A204.1 (cell line): ENCODE results near the gene RFC5.
"Not testable (repeated sequence)": the region's sequence is repeated elsewhere in the genome, so short reads cannot be mapped to it uniquely, and the experiment has no call there.

Experiments
- FAIRE-seq: peaks from 2 replicates; lab custom pipeline; 2012; peaks lifted over from hg19 to GRCh38; lab: Jason Lieb, UNC

Gene RFC5, protein sequence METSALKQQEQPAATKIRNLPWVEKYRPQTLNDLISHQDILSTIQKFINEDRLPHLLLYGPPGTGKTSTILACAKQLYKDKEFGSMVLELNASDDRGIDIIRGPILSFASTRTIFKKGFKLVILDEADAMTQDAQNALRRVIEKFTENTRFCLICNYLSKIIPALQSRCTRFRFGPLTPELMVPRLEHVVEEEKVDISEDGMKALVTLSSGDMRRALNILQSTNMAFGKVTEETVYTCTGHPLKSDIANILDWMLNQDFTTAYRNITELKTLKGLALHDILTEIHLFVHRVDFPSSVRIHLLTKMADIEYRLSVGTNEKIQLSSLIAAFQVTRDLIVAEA

DNA sequence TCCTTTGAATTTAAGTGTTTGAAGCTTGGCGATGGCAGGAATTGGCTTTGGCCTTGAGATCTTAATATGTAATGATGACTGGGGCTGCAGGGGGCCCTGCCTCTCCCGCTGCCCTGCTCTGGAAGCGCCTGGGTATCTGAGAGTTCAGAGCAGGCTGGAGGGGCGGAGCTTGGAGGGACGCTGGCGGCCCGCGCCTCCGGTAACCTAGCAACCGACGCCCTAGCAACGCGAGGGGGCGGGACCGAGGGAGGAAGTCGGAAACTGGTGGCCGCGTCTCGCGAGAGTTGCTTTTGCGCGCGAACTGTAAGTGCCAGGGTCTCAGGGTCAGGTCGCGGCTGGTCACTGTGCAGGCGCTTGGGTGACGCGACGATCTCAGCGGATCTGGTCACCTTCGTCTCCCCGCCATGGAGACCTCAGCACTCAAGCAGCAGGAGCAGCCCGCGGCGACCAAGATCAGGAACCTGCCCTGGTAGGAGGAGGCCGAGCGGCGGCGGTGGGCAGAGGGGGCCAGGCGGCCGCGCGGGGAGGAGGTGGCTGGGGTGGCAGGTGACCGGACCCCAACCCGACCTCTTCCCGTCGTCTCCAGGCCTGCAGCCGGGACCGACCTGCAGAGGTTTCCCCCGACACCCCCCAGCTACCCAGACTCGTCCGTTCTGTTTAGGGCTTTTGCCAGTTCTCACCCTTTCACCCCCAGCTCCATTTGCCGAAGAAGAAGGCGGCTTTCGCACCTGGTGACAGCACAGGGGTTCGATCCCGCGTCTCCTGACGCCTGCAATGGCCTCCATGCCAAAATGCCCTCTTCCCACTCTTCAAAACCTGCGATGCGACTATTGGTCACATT is at the start of gene RFC5:
Gene RFC5, plus strand, starts transcription at position 280 of the 841 bp plus-strand sequence. Its CDS starts 125 bp downstream, at position 405.
- FAIRE-seq = peak; percentile 37

DNA sequence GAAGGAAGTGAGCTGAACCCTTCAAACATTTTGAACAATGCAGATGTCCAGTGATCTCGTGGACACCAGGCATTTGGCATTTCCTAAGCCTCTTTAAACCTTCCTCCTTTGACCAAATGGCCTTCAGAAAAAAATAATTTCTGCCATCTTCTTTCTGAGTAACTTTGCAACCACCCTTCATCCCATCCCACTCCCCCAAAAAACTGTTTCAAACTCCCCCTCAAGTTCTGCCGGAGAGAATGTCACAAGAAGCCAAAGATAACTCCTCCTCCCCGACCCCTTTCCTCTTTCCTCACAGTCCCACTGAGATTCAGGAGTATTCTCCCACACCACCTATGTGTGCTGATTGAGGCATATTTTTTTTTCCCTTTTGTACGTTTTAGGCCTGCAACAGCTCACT is 49.5 kb upstream of the RFC5 start:
- no peak for FAIRE-seq

DNA sequence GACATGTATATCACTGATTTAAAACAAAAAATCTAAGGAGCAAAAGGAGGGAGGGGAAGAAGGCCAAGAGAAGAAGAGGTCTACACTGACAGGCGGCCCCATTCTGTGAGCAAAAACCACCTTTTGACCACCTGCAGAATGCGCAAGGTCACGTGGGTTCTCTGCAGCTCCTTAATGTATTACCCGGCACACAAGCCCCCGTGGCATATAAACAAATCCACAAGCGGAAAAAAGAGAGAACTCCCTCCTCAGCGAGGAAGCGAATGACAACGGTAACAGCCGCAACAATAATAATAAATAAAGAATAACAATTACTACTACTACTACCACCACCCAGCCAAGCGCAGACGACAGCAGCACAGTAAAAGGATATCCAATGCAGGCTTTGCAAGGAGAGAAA is 49.0 kb upstream of the RFC5 start:
- FAIRE-seq = no peak

DNA sequence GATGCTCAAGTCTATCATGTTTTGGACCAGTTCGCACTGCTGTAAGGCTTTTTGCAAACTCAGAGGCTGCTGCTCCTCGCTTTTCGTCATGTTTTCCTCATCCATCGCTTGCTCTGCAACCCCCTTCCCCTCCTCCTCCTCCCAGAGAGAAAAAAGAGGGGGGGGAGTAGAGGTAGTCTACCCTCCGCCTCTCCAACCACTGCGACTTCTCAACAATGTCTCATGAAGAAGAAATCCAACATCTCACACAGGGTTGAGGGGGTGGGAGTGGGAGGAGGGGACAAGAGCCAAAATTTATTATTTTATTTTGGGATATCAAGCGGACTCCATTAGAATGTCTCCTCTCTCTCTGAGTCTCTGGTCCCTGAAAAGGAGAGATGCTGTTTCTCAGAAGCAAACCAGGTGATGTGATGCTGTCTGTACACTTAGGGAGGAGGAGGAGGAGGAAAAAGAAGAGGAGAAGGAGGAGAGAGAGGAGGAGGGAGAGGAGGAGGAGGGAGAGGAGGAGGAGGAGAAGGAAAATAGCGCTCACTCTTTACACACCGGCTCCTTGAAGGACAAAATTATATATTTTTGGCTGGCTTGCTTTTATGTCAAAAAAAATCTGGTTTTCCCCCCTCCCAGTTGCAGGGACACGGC is 48.2 kb upstream of the RFC5 start:
- no peak for FAIRE-seq

DNA sequence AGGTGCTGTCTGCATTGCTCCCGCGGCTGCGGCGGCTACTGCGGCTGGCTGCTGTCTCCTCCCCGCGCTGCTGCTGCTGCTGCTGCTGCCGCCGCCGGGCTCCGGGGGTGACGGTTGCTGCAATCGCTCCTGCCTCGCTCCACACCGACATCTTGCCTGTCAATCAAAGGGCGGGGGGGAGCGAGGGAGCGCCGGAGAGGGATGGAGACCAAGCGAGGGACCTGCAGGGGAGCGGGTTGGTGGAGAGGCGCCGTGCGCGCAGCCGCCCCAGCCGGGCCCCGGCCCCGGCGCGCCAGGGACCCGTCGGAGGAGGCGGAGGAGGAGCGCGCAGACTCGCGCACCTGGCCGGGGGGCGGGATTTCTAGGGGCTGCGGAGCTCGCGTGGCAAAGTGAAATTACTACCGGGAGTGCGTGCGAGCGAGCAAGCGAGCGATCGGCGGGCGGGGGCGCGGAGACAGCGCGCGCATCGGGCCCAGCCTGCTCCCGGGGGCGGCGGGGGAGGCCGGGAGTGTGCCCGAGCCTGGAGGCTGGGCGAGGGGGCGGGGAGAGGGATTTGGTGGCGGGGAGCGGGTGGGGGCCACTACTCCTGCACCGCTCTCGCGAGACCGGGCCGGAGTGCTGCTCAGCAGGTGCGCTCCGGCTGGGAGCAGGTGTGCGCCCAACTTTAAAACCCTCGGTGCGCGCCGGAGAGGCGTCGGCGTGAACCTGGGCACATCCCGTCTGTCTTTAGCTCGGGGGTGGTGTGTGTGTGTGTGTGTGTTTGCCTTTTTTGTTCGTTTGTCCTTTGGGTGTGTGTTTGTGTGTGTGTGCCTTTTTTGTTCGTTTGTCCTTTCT is 47.5 kb upstream of the RFC5 start, which contains the start of gene KSR2:
Gene KSR2, minus strand, starts transcription at position 165 of the 834 bp plus-strand sequence. CDS start 735 bp downstream, outside the sequence.
- FAIRE-seq = no peak

DNA sequence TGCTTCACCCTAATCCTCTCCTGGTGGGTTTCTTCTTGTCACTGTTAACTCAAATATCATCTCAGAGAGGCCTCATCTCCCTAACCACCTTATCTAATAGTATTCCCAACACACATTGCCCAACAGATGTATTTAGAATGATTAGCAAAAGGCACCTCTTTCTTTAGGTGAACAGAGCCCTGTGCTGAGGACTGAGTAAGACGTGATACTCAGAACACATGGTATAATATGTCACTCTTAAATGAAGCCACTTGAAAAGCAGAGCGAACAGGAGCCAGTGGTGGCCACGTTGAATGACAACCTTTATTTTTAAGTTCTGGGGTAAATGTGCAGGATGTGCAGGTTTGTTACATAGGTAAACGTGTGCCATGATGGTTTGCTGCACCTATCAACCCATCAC is 46.2 kb upstream of the RFC5 start:
- FAIRE-seq = no peak

DNA sequence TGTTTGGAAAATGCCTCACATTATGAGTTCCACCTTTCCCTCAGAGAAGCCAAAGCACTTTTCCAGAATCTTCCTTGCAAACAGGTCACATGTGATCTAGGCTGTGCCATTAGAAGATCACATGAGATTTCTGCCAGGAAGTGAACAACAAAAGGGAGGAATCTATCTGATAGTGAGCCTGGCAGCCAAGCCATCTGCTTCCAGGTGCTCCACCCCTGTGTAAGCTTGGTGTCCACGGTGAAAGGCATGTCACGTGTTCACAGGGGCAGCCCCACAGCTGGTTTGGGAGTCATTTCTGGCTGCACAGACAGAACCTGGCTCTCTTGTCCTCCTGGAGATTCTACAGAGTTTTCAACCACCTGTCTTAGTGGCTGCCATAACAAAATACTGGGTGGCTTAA is 44.2 kb upstream of the RFC5 start:
- FAIRE-seq = no peak

DNA sequence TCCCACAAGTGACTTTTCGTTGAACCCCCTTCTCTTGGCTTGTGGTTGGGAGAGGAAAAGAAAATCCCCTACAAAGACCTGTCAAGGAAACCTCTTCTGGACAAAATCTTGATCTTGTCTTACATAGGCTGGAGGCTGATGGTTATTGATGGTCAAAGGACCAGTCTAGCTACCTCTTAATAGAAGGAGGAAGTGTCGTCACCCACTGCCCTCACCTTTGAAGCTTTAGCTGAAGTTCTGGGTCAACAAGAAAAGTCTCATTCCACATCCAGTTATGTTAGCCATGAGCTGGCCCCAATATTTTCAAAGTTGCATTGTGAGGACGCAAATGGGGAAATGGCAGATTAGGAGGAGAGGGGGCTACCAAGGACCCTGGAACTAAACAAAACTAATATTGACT is 41.5 kb upstream of the RFC5 start:
- FAIRE-seq = no peak

DNA sequence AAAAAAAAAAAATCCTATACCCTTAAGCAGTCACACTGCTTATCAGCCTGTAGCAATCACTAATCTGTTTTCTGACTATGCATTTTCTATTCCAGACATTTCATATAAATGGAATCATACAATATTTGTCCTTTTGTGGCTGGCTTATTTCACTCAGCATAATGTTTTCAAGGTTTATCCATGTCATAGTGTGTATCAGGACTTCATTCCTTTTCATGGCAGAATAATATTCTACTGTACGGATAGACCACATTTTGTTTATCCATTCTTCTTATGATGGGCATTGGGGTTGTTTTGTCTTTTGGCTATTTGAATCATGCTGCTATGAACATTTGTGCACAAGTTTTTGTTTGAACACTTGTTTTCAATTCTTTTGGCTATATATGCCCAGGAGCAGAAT is 39.1 kb upstream of the RFC5 start:
- no peak for FAIRE-seq

DNA sequence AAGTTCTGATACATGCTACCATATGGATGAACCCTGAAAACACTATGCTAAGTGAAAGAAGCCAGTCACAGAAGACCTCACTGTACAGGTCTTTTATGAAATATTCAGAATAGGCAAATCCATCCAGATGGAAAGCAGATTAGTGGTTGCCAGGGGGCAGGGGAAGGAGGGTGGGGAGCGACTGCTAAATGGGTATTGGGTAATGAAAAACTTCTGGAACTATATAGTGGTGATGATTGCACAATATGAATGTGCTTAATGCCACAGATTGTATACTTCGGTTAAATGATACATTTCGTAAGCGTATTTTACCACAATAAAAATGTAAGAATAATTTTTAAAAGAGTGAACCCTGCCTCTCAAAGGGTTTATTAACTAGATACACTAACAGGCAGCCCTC is 35.9 kb upstream of the RFC5 start:
- no peak for FAIRE-seq

DNA sequence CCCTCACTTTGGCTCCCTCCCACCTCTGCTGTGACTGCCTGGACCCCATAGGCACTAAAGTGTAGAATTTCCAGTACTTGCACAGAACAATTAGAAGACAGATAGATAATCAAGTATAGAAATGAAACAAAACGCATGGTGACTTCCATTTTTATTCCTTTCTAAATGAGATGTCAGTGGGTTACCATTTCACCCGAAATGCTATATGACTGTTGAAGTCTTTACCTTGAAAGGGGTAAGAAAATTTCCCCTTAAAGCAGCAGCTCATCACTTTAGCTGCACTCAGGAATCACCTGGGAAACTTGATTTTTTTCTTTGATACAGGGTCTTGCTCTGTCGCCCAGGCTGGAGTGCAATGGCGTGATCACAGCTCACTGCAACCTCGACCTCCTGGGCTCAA is 35.2 kb upstream of the RFC5 start:
- FAIRE-seq = no peak

DNA sequence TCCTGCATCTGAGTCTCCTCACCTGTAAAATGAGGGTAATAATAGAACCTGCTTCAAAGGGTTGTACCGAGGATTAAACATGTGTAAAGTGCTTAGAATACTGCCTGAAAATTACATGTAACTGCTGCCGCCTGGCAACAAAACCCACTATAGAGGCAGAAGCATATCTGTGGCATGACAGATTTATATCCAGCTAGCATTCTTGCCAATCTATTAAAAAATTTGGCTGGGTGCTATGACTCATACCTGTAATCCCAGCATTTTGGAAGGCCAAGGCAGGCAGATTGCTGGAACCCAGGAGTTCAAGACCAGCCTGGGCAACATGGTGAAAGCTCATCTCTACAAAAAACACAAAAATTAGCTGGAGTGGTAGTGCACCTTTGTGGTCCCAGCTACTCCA is 31.3 kb upstream of the RFC5 start:
- FAIRE-seq = no peak

DNA sequence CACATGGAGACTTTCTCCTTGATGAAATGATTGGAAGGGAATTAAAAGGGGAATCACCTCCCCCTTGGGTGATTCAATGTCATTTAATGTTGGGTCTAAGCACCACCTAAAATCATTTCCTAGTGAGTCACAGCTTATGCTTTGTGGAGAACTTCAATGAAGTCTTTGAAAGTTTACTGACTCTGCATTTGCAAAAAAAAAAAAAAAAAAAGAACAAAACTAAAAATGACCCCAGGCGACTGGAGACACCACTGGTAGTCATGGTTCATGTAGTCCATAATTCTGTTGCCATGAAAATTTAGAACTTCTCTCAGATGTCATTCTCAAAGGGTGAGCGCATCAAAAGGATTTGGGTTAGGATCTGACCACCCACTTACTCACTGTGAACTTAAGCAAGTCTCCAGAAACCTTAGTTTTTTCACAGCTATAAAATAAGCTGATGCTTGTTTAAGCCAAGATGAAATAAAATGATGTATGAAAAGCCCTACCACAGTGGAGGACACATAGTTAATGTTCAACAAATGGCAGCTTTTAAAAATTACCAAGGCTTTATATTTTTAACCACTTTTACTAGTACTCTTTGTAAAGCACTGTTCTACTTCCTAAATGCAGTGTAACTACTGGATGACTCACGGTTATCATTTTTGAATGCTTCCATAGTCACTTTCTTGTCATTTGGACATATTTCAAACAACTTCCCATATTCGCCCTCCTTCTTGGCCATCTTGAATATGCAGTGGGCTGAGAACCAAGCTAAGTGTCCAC is 29.6 kb upstream of the RFC5 start:
- no peak for FAIRE-seq

DNA sequence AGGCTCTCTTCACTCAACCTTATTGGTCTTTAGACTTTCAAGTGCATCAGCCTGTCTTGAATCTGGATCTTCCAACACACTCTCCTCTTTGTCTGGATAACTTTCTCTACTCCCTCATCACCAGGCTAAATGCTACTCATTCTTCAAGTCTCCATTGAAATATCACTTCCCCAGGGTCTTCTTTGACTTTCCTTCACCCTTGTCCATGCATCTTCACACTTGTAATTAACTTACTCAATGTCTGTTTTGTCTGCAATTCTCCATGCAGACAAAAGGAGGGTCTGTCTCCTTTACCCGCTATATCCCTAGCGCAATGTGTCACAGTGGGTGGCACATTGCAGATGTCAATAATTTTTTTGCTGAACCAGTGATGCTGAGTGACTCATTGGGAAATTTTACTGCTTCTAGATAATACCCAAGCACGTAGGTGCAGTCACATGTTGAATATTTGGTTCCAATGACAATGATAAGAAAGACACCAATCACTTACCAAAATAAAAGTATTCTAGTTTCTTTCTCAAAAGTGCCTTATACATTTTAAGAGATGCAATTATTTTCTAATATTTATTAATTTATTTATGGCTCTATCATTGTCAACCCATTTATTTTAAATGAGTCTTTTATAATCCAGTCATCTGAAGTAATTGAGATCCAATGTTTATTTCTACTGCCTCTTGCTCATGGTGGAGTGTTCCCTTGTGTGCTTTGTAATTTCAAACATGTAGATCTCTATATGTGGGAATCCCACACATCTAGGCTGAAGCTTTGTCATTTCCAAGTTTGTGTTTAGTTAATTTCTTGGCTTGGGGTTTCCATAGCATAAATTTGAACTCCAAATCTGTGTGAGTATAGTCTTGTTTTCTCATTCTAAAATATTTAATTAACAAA is 21.7 kb upstream of the RFC5 start:
- FAIRE-seq = no peak

DNA sequence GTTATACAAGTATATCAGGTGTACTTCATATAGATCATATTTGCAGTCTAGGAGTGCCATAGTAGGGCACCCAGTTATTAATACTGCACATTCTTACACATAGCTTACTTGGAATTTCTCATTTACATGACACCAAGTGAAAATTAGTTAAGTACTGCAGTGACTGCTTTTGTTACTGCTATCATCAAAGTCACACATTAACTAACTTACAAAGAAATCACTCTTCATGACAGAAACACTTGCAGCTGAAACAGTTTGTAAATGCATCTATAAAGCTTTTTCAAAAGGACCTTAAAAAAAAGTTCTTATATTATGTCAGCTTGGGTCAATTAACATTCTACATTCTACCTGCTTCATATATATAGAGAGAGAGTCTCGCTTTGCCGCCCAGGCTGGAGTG is 17.8 kb upstream of the RFC5 start:
- FAIRE-seq = no peak

DNA sequence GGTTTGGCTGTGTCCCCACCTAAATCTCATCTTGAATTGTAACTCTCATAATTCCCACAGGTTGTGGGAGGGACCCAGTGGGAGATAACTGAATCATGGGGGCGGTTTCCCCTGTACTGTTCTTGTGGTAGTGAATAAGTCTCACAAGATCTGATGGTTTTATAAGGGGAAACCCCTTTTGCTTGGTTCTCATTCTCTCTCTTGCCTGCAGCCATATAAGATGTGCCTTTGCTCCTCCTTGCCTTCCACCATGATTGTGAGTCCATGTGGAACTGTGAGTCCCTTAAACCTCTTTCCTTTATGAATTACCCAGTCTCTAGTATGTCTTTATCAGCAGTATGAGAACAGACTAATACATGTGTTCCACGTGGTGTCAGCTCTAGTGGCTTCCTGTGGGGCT is 16.7 kb upstream of the RFC5 start:
- FAIRE-seq = not testable (repeated sequence)

DNA sequence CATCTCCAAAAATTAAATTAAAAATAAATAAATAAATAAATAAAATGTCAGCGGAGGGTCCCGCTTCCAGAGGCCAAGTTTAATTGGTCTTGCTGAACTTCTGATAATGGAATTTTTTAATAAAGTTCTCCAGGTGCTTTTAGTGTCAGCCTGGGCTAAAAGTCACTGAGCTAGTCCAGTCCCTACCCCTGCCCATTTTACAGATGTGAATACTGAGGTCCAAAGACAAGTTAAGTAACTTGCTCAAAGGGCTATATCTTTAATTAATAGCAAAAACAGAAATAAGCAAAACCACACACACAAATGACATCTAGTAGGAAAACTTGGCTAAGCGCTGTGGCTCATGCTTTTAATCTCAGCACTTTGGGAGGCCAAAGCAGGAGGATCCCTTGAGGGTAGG is 5.6 kb upstream of the RFC5 start:
- no peak for FAIRE-seq

DNA sequence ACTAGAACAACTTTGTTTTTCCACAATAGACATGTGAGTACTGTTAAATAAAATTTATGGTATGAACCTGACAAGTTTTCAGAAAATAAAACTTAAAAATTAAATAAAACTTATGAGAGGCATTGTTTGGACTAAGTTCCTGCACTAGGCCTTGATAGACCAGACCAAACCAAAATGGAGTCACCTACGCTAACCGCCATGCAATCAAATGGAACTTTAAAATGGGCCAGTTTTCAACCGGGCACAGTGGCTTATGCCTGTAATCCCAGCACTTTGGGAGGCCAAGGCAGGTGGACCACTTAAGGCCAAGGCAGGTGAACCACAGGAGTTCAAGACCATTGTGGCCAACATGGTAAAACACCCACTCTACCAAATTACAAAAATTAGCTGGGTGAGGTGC is 5.1 kb upstream of the RFC5 start:
- no peak for FAIRE-seq

DNA sequence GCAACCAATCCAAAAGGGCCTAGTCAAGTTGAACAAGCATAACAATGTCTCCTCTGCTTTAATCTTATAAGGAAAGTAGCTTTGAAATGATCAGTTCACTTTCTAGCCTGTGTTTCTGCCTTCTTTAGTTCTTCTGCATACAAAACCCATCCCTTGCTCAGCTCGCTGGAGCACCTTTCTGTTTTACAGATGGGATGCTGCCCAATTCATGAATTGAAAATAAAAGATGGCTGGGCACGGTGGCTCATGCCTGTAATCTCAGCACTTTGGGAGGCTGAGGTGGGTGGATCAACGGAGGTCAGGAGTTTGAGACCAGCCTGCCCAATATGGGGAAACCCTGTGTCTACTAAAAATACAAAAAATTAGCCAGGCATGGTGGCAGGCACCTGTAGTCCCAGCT is 4.5 kb upstream of the RFC5 start:
- no peak for FAIRE-seq

DNA sequence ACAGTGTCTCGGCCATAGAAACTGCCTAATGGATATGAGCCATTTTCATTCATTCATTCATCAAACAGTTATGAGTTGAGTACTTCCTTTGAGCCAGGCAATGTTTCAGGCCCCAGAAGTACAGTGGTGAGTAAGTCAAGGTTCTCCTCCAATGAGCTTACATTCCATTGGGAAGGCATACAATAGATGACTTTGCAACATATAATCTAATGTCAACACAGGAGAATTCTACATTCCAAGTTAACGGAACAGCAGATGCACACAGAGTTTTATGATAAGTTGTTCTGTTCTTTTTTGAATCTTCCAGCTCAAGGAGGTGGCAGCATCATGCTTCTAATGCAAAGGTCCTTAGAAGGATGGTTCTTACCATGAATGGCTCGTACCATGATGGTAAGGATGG is 3.2 kb upstream of the RFC5 start:
- FAIRE-seq = no peak
